Ovary (tissue), 9 donors: ENCODE results near the gene MXD3. TPM values are rescaled to one million over a fixed set of nuclear protein-coding genes. Genes with fewer than 3 reads are reported as not detected.
"Not testable (repeated sequence)": the region's sequence is repeated elsewhere in the genome, so short reads cannot be mapped to it uniquely, and the experiment has no call there.

Experiments used
- DNase-seq, 5 donors: peaks; one replicate each; pipeline ENCODE4 v3.0.0-alpha.2; 2019 to 2020
- H3K27ac ChIP-seq, 2 donors: fragments of 200-600 bp; one replicate each; pipeline versions ENCODE4 v1.5.1 to v1.8.0; 2019 to 2022
- H3K27me3 ChIP-seq: fragments of 200-600 bp; one replicate; pipeline ENCODE4 v1.8.0; 2022
- H3K36me3 ChIP-seq: fragments of 200-600 bp; sonication (generic); one replicate; pipeline ENCODE4 v1.5.1; 2019
- H3K4me1 ChIP-seq: one replicate; pipeline ENCODE4 v1.8.1; 2013; ENCODE audit warnings: mild to moderate bottlenecking, moderate library complexity; ENCODE audit not compliant: insufficient read depth
- H3K4me3 ChIP-seq: fragments of 200-600 bp; sonication (generic); one replicate; pipeline ENCODE4 v1.5.1; 2017
- H3K9me3 ChIP-seq, 2 donors: fragments of 200-600 bp in 1 of 2; sonication (generic) in 1 of 2; one replicate each; pipeline versions ENCODE4 v1.5.1 to v1.8.1; 2013 to 2019; ENCODE audit warnings: mild to moderate bottlenecking in 1 of 2, moderate library complexity in 1 of 2
- EP300 ChIP-seq: sonication (generic); formaldehyde crosslinking; IDR thresholded peaks from one replicate; pipeline ENCODE4 v1.6.1; 2017; ENCODE audit warnings: antibody characterized with exemption
- POLR2A ChIP-seq: fragments of 450-650 bp; IDR thresholded peaks from one replicate; pipeline ENCODE4 v1.6.1; 2017; ENCODE audit warnings: antibody characterized with exemption, mild to moderate bottlenecking, moderate library complexity
- WGBS, 3 donors: extraction: QIAGEN DNeasy Blood & Tissue Kit in 1 of 3; methylation state at CpG; one replicate each; pipeline versions ENCODE4 v1.1.5 to v1.1.7; 2013 to 2017; 5-methylcytosine and 5-hydroxymethylcytosine counted together
- intact Hi-C, 4 donors: fragments of 100-400 bp; cut with DNase I; formaldehyde crosslinking; loops; one replicate each; pipeline versions ENCODE4 v1.11.0 to v1.15.1; 2022 to 2023
- polyA plus RNA-seq, 2 donors: library from polyadenylated mRNA; stranded (reverse); fragments of 200-250 nt in 1 of 2; fragments of 350-450 nt in 1 of 2; fragmentation: Illumina TruSeq in 1 of 2; extraction: RNeasy Lipid Tissue Mini Kit (QIAGEN cat#74804) in 1 of 2; gene quantifications; one replicate each; pipeline ENCODE4 v1.2.3, GENCODE V29; 2013 to 2014
- total RNA-seq, 7 donors: library from RNA; depleted of rRNA in 2 of 7; stranded (reverse); fragments of >200 nt in 2 of 7; fragmentation: NEBNext Ultra II Directional in 3 of 7; extraction: Animal tissue kit (Norgen Biotek cat#: 25700) in 3 of 7; gene quantifications; one replicate each; pipeline versions ENCODE4 v1.1.0 to v1.2.4, GENCODE V29; 2016 to 2023
- TF ChIP-seq, protein P1 (sequence below), 3 donors: fragments of 450-650 bp in 2 of 3; fragments of 200-600 bp in 1 of 3; IDR thresholded peaks; one replicate each; pipeline versions ENCODE4 v1.5.1 to v1.8.0; 2016 to 2022; ENCODE audit warnings: antibody characterized with exemption in 3 of 3, mild to moderate bottlenecking in 1 of 3
- donor health status: DM: no; HTN: no; CAD: no; lungs with moderate emphysema.
- donor health status: DM: no; HTN: no; CAD: no.
- donor health status: Bipolar disorder and iron deficiency.
- donor health status: DM: yes; HTN: yes; CAD: no.
- donor health status: DM: no; HTN: no; CAD: no.
- donor health status: DM: yes; HTN: yes; CAD: no.

Gene MXD3
- total and polyA plus RNA-seq, 9 donors, result 0.30 to 9.8 (median 6.0) TPM

DNA sequence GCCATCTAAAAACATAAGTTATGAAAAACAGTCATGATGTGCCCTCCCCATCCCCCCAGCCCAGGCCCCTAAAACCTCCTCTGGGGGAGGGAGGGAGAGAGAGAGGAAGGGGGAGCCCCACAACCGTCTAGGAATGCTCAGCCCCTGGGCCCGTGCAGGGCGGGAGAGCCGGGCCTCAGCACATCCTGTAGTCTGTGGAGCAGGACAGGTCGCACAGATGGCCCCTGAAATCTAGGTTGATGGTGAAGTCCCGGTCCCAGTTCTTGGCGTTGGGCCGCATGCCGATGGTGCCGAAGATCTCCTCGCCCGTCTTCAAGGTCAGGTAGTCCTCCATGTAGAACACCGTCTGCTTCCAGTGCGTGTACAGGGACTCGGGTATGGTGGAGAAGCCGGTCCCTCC, 46.3 kb downstream of the MXD3 start:
- Histone ChIP-seq H3K36me3 (no peaks in the 10 kb centered on the region), H3K27me3 (no peaks in the 10 kb centered on the region), H3K4me3 (no peak overlapping the region), H3K27ac (no peak overlapping the region), H3K4me1 (no peaks in the 10 kb centered on the region), H3K9me3 (no peaks in the 10 kb centered on the region)
- intact Hi-C loops, result no loop called here
- no peak for TF ChIP-seq EP300
- TF ChIP-seq, protein P1, sequence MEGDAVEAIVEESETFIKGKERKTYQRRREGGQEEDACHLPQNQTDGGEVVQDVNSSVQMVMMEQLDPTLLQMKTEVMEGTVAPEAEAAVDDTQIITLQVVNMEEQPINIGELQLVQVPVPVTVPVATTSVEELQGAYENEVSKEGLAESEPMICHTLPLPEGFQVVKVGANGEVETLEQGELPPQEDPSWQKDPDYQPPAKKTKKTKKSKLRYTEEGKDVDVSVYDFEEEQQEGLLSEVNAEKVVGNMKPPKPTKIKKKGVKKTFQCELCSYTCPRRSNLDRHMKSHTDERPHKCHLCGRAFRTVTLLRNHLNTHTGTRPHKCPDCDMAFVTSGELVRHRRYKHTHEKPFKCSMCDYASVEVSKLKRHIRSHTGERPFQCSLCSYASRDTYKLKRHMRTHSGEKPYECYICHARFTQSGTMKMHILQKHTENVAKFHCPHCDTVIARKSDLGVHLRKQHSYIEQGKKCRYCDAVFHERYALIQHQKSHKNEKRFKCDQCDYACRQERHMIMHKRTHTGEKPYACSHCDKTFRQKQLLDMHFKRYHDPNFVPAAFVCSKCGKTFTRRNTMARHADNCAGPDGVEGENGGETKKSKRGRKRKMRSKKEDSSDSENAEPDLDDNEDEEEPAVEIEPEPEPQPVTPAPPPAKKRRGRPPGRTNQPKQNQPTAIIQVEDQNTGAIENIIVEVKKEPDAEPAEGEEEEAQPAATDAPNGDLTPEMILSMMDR (IDR thresholded peaks at IDR 0.05), result no peak
- no peak for TF ChIP-seq POLR2A
- DNase-seq, result peak in 1 of 5 donors; percentile 18
- 92 to 93% (median 92%) methylated on average over 16 of the region's 16 CpGs for WGBS, 3 donors

DNA sequence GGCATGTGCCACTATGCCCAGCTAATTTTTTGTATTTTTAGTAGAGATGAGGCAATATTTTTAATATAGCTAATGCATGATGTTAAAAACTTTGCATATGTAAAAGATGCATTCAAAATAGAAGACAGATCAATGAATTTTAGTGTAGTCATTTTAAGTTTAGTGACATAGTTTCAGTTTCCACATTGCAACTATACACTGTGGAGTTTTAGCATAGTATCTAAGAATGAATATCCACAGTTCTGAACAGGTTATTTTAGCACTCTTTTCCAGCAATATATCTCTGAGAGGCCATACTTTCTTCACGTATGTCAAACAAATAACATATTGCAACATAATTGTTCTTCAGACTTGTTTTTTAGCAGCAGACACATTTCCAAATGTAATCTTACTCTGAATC, 47.5 kb downstream of the MXD3 start:
- no peaks in the 10 kb centered on the region for H3K27me3 ChIP-seq
- H3K9me3 ChIP-seq, result no peaks in the 10 kb centered on the region
- 0 to 93% (median 92%) methylated on average over 1 of the region's 1 CpG for WGBS, 3 donors
- TF ChIP-seq, protein P1 (IDR thresholded peaks at IDR 0.05), result no peak
- TF ChIP-seq POLR2A (no peak), EP300 (no peak)
- H3K4me1 ChIP-seq, result no peaks in the 10 kb centered on the region
- H3K36me3 ChIP-seq, result no peaks in the 10 kb centered on the region
- H3K27ac ChIP-seq, result no peak overlapping the region
- no peak for DNase-seq
- intact Hi-C loops, result no loop called here
- no peak overlapping the region for H3K4me3 ChIP-seq

DNA sequence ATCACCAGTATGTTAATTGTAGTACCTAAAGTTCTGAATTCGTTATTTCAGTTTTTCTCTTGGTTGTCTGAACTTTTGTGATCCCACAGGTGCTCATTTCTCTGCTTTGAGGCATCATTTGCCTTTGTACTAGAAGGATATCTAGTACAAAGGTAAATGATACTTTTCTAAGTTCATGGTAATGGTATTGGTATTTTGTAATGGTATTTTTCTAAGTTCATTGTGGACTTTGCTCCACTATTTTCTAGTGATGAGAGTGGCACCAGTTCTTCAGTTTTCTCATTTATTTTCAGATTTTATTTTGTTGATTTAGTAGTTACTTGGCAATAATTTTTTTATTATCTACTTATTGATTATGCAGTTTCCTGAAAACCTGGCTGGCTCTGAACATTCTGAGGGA, 50.2 kb downstream of the MXD3 start:
- Histone ChIP-seq H3K36me3 (no peaks in the 10 kb centered on the region), H3K9me3 (no peaks in the 10 kb centered on the region), H3K27ac (no peak overlapping the region), H3K4me3 (no peak overlapping the region), H3K4me1 (no peaks in the 10 kb centered on the region), H3K27me3 (no peaks in the 10 kb centered on the region)
- no peak for DNase-seq
- intact Hi-C loops, result no loop called here
- TF ChIP-seq POLR2A (no peak), EP300 (no peak)
- TF ChIP-seq, protein P1 (IDR thresholded peaks at IDR 0.05), result no peak
- WGBS, 3 donors, result 80 to 95% (median 87%) methylated on average over 1 of the region's 1 CpG

DNA sequence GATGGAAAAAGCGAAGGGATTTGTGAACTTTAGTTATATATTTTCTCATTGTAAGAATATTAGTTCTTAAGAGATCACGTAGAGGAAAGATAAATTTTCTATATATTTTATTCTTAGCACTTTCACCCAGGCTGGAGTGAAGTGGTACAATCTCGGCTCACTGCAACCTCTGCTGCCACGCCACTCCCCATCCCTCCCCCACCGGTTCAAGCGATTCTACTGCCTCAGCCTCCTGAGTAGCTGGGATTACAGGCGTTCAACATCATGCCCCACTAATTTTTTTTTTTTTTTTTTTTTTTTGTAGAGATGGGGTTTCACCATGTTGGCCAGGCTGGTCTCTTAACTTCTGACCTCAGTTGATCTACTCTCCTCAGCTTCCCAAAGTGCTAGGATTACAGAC, 50.7 kb downstream of the MXD3 start:
- H3K27me3 ChIP-seq, result no peaks in the 10 kb centered on the region
- H3K4me1 ChIP-seq, result no peaks in the 10 kb centered on the region
- H3K27ac ChIP-seq, result no peak overlapping the region
- no peak for TF ChIP-seq EP300
- TF ChIP-seq, protein P1 (IDR thresholded peaks at IDR 0.05), result no peak
- no peak for TF ChIP-seq POLR2A
- no peaks in the 10 kb centered on the region for H3K36me3 ChIP-seq
- DNase-seq, result no peak
- intact Hi-C loops, result no loop called here
- H3K4me3 ChIP-seq, result no peak overlapping the region
- H3K9me3 ChIP-seq, result no peaks in the 10 kb centered on the region
- 86 to 93% (median 92%) methylated on average over 7 of the region's 7 CpGs for WGBS, 3 donors

DNA sequence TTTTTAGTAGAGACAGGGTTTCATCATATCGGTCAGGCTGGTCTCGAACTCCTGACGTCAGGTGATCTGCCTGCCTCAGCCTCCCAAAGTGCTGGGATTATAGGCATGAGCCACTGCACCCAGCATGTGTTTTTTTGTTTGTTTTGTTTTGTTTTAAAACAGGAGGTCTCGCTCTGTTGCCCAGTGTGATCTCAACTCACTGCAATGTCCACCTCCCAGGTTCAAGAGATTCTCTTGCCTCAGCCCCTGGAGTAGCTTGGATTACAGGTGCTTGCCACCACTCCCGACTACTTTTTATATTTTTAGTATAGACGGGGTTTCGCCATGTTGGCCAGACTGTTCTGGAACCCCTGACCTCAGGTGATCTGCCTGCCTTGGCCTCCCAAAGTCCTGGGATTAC, 53.0 kb downstream of the MXD3 start:
- WGBS, 3 donors, result 94 to 97% (median 94%) methylated on average over 7 of the region's 7 CpGs

More for the DNA sequence above, 53.0 kb downstream of the MXD3 start:
- H3K4me1 ChIP-seq, H3K4me3 ChIP-seq, intact Hi-C loops, H3K27ac ChIP-seq, DNase-seq, H3K9me3 ChIP-seq, H3K36me3 ChIP-seq, H3K27me3 ChIP-seq: not testable (repeated sequence)

Other genes starting within 250 kb of the MXD3 start
- gene FGFR4, start 225.0 kb downstream of the MXD3 start, total RNA-seq, result 10 to 100 TPM; 15.5 to 90.3 (median 39.9) TPM
- gene FGFR4, start 225.0 kb downstream of the MXD3 start, polyA plus RNA-seq, result 10 to 100 TPM in 1 of 2 donors, 1 to 10 TPM in 1; 2.7 to 13.1 TPM
- gene NSD1, start 178.1 kb downstream of the MXD3 start, total RNA-seq, result 100 to 1,000 TPM in 1 of 7 donors, 10 to 100 TPM in 6; 25.6 to 110 (median 83.2) TPM
- 10 to 100 TPM; 11.5 to 28.0 TPM for gene NSD1, start 178.1 kb downstream of the MXD3 start, polyA plus RNA-seq
- 10 to 100 TPM; 23.3 to 40.4 (median 26.8) TPM for gene RAB24, start 8.2 kb downstream of the MXD3 start, total RNA-seq
- gene RAB24, start 8.2 kb downstream of the MXD3 start, polyA plus RNA-seq, result 10 to 100 TPM; 17.0 to 40.4 TPM
- 10 to 100 TPM; 42.8 to 96.8 (median 74.6) TPM for gene PRELID1, start 8.1 kb downstream of the MXD3 start, total RNA-seq
- gene PRELID1, start 8.1 kb downstream of the MXD3 start, polyA plus RNA-seq, result 10 to 100 TPM; 65.0 to 77.6 TPM
- 100 to 1,000 TPM in 2 of 7 donors, 10 to 100 TPM in 5; 63.5 to 154 (median 93.5) TPM for gene LMAN2, start 39.8 kb upstream of the MXD3 start, total RNA-seq
- gene LMAN2, start 39.8 kb upstream of the MXD3 start, polyA plus RNA-seq, result 100 to 1,000 TPM in 1 of 2 donors, 10 to 100 TPM in 1; 85.0 to 142 TPM
- gene RGS14, start 46.0 kb upstream of the MXD3 start, total RNA-seq, result 10 to 100 TPM in 1 of 7 donors, 1 to 10 TPM in 6; 4.0 to 27.0 (median 8.0) TPM
- 1 to 10 TPM in 1 of 2 donors, under 1 TPM in 1; 0.73 to 6.2 TPM for gene RGS14, start 46.0 kb upstream of the MXD3 start, polyA plus RNA-seq
- gene SLC34A1, start 72.5 kb upstream of the MXD3 start, total RNA-seq, result not detected
- gene SLC34A1, start 72.5 kb upstream of the MXD3 start, polyA plus RNA-seq, result not detected
- gene PFN3, start 88.8 kb upstream of the MXD3 start, total RNA-seq, result not detected
- not detected for gene PFN3, start 88.8 kb upstream of the MXD3 start, polyA plus RNA-seq
- 1 to 10 TPM in 1 of 7 donors, under 1 TPM in 1, not detected in 5; 0.28 to 1.7 TPM for gene F12, start 97.7 kb upstream of the MXD3 start, total RNA-seq
- not detected for gene F12, start 97.7 kb upstream of the MXD3 start, polyA plus RNA-seq
- gene GRK6, start 114.8 kb upstream of the MXD3 start, total RNA-seq, result 10 to 100 TPM; 13.6 to 30.3 (median 21.7) TPM
- gene GRK6, start 114.8 kb upstream of the MXD3 start, polyA plus RNA-seq, result 10 to 100 TPM in 1 of 2 donors, 1 to 10 TPM in 1; 5.9 to 15.3 TPM
- 10 to 100 TPM in 1 of 7 donors, 1 to 10 TPM in 5, under 1 TPM in 1; 0.66 to 11.4 (median 2.1) TPM for gene PRR7, start 134.9 kb upstream of the MXD3 start, total RNA-seq
- under 1 TPM in 1 of 2 donors, not detected in 1; 0.51 TPM for gene PRR7, start 134.9 kb upstream of the MXD3 start, polyA plus RNA-seq
- gene DBN1, start 161.7 kb upstream of the MXD3 start, total RNA-seq, result 10 to 100 TPM; 35.1 to 91.6 (median 57.0) TPM
- gene DBN1, start 161.7 kb upstream of the MXD3 start, polyA plus RNA-seq, result 10 to 100 TPM; 18.4 to 55.4 TPM
- gene PDLIM7, start 185.7 kb upstream of the MXD3 start, total RNA-seq, result 100 to 1,000 TPM in 4 of 7 donors, 10 to 100 TPM in 3; 32.7 to 243 (median 151) TPM
- 10 to 100 TPM; 25.7 to 83.3 TPM for gene PDLIM7, start 185.7 kb upstream of the MXD3 start, polyA plus RNA-seq
- gene DOK3, start 197.9 kb upstream of the MXD3 start, total RNA-seq, result 1 to 10 TPM; 1.3 to 7.2 (median 2.5) TPM
- gene DOK3, start 197.9 kb upstream of the MXD3 start, polyA plus RNA-seq, result 1 to 10 TPM; 1.8 to 4.2 TPM
- 100 to 1,000 TPM in 1 of 7 donors, 10 to 100 TPM in 6; 63.5 to 104 (median 76.0) TPM for gene DDX41, start 205.1 kb upstream of the MXD3 start, total RNA-seq
- 10 to 100 TPM; 58.3 to 63.6 TPM for gene DDX41, start 205.1 kb upstream of the MXD3 start, polyA plus RNA-seq
- gene FAM193B, start 242.7 kb upstream of the MXD3 start, total RNA-seq, result 10 to 100 TPM; 50.2 to 77.6 (median 64.3) TPM
- 10 to 100 TPM; 14.8 to 77.3 TPM for gene FAM193B, start 242.7 kb upstream of the MXD3 start, polyA plus RNA-seq